Natural killer cell (primary cell): ENCODE results near the gene TTC23L. TPM values are rescaled to one million over a fixed set of nuclear protein-coding genes. Genes with fewer than 3 reads are reported as not detected.
"Not testable (repeated sequence)": the region's sequence is repeated elsewhere in the genome, so short reads cannot be mapped to it uniquely, and the experiment has no call there.

Experiments used
- ATAC-seq, 3 donors: fragments of 150-1000 bp in 2 of 3; fragments of 200-7000 bp in 1 of 3; cut with Tn5 transposase; 1 replicate in 1 of 3; 2 replicates in 2 of 3; pipeline ENCODE4 v1.10.0; 2021; ENCODE audit warnings: mild to moderate bottlenecking in 2 of 3, moderate library complexity in 2 of 3
- DNase-seq, 2 donors: peaks; one replicate each; pipeline versions ENCODE4 v3.0.0 to v3.0.0-alpha.2; 2013 to 2021; ENCODE audit warnings: mixed read lengths in 1 of 2
- H3K27ac ChIP-seq: one replicate; pipeline ENCODE4 v1.5.1; 2013; ENCODE audit warnings: mild to moderate bottlenecking, low read length
- H3K27me3 ChIP-seq: one replicate; pipeline ENCODE4 v1.6.1; 2013; ENCODE audit warnings: low read length; ENCODE audit not compliant: control insufficient read depth, insufficient read depth
- H3K36me3 ChIP-seq: one replicate; pipeline ENCODE4 v1.6.1; 2013; ENCODE audit warnings: low read length; ENCODE audit not compliant: control insufficient read depth, insufficient read depth
- H3K4me1 ChIP-seq: one replicate; pipeline ENCODE4 v1.6.1; 2013; ENCODE audit warnings: low read length; ENCODE audit not compliant: control insufficient read depth, insufficient read depth
- H3K4me3 ChIP-seq: one replicate; pipeline ENCODE4 v1.5.1; 2013; ENCODE audit warnings: low read length
- H3K9me3 ChIP-seq: one replicate; pipeline ENCODE4 v1.6.1; 2013; ENCODE audit warnings: low read length; ENCODE audit not compliant: control insufficient read depth, insufficient read depth
- H3K27ac Mint-ChIP-seq, 2 donors: one replicate each; pipeline ENCODE4 v1.8.0; 2022; ENCODE audit warnings: mild to moderate bottlenecking in 2 of 2, mixed read lengths in 2 of 2, moderate library complexity in 1 of 2
- H3K27me3 Mint-ChIP-seq, 2 donors: one replicate each; pipeline ENCODE4 v1.8.0; 2022; ENCODE audit warnings: low read depth in 2 of 2, mixed read lengths in 2 of 2
- H3K36me3 Mint-ChIP-seq: one replicate; pipeline ENCODE4 v1.8.0; 2022; ENCODE audit warnings: mixed read lengths
- H3K4me1 Mint-ChIP-seq, 2 donors: one replicate each; pipeline ENCODE4 v1.8.0; 2022; ENCODE audit warnings: mixed read lengths in 2 of 2
- H3K4me3 Mint-ChIP-seq: one replicate; pipeline ENCODE4 v1.8.0; 2022; ENCODE audit warnings: mild to moderate bottlenecking, moderate library complexity, mixed read lengths
- H3K9me3 Mint-ChIP-seq, 2 donors: one replicate each; pipeline ENCODE4 v1.8.0; 2022; ENCODE audit warnings: mixed read lengths in 2 of 2
- WGBS: methylation state at CpG from one replicate; pipeline ENCODE4 v1.1.7; 2013; ENCODE audit warnings: missing lambda C conversion rate; ENCODE audit not compliant: insufficient coverage; 5-methylcytosine and 5-hydroxymethylcytosine counted together
- intact Hi-C: fragments of 100-400 bp; cut with micrococcal nuclease; formaldehyde crosslinking; loops from one replicate; pipeline ENCODE4 v1.14.2; 2022
- total RNA-seq, 4 donors: library from RNA; stranded (reverse); fragments of 120-200 nt in 1 of 4; gene quantifications; one replicate each; pipeline versions ENCODE4 v1.2.3 to v1.2.4, GENCODE V29; 2013 to 2022
- TF ChIP-seq, protein P1 (sequence below): fragments of 200-600 bp; IDR thresholded peaks from one replicate; pipeline ENCODE4 v1.8.0; 2022; ENCODE audit warnings: antibody characterized with exemption

TTC23L gene
- total RNA-seq, 3 donors from 2014 or later (not counting 1 experiment from before 2014, with no cell fraction given) = 0.48 TPM; not detected in 2

DNA sequence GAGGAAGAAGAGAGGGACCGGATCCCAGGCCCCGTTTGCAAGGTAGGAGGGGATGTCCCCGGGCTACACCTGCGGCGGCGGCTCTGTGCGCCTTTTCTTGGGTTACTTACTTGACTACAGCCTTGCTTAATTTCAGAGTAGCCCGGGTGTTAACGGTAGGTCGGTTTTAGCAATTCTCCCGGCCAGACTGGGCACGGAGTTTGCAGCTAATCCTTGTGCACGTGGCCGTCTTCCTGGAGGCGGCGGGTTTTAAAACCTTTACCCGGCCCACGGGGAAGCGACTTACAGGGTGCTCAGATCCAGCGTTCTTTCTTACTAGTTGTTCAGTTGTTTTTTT lies 76.9 kb downstream of the TTC23L start:
- 0% methylated on average over 20 of the region's 20 CpGs for WGBS
- intact Hi-C loops = loop anchor here (1.0 to 5.0 kb wide), 5 partner anchors 13 to 1474 kb away; partner anchors contain the start of genes AMACR, DNAJC21, TARS1 and TTC23L
- H3K36me3 ChIP-seq = peaks cover 28% of the 10 kb centered on the region
- peak; percentile 2 to 18 (median 15) for ATAC-seq
- H3K9me3 Mint-ChIP-seq = no peaks in the 10 kb centered on the region
- no peaks in the 10 kb centered on the region for H3K27me3 ChIP-seq
- peaks cover 18 to 32% of the 10 kb centered on the region in 2 donors for H3K4me1 Mint-ChIP-seq
- H3K4me3 ChIP-seq = peak overlapping the region; percentile 93
- H3K27me3 Mint-ChIP-seq = no peaks in the 10 kb centered on the region
- no peak for DNase-seq
- H3K4me3 Mint-ChIP-seq = no peak overlapping the region
- peaks cover 13% of the 10 kb centered on the region for H3K4me1 ChIP-seq
- H3K9me3 ChIP-seq = no peaks in the 10 kb centered on the region
- H3K36me3 Mint-ChIP-seq = peaks cover 7% of the 10 kb centered on the region
- TF ChIP-seq, protein P1, sequence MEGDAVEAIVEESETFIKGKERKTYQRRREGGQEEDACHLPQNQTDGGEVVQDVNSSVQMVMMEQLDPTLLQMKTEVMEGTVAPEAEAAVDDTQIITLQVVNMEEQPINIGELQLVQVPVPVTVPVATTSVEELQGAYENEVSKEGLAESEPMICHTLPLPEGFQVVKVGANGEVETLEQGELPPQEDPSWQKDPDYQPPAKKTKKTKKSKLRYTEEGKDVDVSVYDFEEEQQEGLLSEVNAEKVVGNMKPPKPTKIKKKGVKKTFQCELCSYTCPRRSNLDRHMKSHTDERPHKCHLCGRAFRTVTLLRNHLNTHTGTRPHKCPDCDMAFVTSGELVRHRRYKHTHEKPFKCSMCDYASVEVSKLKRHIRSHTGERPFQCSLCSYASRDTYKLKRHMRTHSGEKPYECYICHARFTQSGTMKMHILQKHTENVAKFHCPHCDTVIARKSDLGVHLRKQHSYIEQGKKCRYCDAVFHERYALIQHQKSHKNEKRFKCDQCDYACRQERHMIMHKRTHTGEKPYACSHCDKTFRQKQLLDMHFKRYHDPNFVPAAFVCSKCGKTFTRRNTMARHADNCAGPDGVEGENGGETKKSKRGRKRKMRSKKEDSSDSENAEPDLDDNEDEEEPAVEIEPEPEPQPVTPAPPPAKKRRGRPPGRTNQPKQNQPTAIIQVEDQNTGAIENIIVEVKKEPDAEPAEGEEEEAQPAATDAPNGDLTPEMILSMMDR = no peak
- peak overlapping the region; percentile 81 for H3K27ac ChIP-seq
- H3K27ac Mint-ChIP-seq = no peak overlapping the region

DNA sequence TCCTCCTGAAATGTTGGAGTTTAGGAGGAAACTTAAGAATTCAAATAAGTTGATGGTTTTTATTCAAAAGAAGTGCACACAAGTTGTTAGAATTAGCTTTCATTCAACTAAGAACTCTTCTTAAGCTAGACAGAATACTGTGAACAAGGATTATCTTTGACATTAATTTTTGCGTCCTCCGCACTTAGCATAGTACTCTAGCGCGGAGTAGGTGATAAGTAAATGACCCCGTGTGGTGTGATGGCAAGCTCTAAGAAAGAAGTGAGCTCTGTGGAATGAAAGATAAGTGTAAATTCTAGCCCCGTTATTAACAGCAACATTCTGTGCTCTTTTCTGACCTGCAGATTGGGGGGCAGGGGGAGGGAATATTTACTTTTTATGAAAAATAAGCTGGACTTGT lies 77.6 kb downstream of the TTC23L start:
- Mint-ChIP-seq H3K4me1 (peaks cover 18 to 32% of the 10 kb centered on the region in 2 donors), H3K4me3 (no peak overlapping the region), H3K27ac (no peak overlapping the region), H3K36me3 (peaks cover 7% of the 10 kb centered on the region), H3K27me3 (no peaks in the 10 kb centered on the region), H3K9me3 (no peaks in the 10 kb centered on the region)
- no peak for DNase-seq
- Histone ChIP-seq H3K27me3 (no peaks in the 10 kb centered on the region), H3K9me3 (no peaks in the 10 kb centered on the region), H3K4me3 (peak overlapping the region; percentile 93), H3K4me1 (peaks cover 13% of the 10 kb centered on the region), H3K27ac (no peak overlapping the region), H3K36me3 (peaks cover 28% of the 10 kb centered on the region)
- TF ChIP-seq, protein P1 = no peak
- WGBS = 34% methylated on average over 6 of the region's 6 CpGs
- intact Hi-C loops = loop anchor here (5.0 kb wide), 4 partner anchors 79 to 1474 kb away; partner anchors contain the start of genes AMACR, TARS1 and TTC23L
- no peak for ATAC-seq

DNA sequence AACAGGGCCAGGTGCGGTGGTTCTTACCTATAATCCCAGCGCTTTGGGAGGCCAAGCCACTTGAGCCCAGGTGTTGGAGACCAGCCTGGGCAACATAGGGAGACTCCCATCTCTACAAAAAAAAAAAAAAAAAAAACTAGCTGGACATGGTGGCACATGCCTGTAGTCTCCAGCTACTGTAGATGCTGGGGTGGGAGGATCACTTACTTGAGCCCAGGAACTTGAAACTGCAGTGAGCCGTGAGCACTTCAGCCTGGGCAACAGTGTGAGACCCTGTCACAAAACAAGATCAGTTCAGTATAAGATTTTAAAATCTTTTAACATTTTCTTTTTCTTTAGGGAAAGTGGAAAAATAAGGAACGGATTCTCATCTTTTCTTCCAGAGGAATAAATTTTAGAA lies 79.1 kb downstream of the TTC23L start:
- peaks cover 7% of the 10 kb centered on the region for H3K36me3 Mint-ChIP-seq
- no peaks in the 10 kb centered on the region for H3K9me3 Mint-ChIP-seq
- Histone ChIP-seq H3K4me3 (no peak overlapping the region), H3K9me3 (no peaks in the 10 kb centered on the region), H3K36me3 (peaks cover 33% of the 10 kb centered on the region), H3K27ac (no peak overlapping the region), H3K27me3 (no peaks in the 10 kb centered on the region), H3K4me1 (peaks cover 13% of the 10 kb centered on the region)
- DNase-seq (no peak), ATAC-seq (no peak)
- peaks cover 12 to 32% of the 10 kb centered on the region in 2 donors for H3K4me1 Mint-ChIP-seq
- TF ChIP-seq, protein P1 = no peak
- 100% methylated on average over 3 of the region's 4 CpGs for WGBS
- intact Hi-C loops = loop anchor here (5.0 kb wide), 4 partner anchors 81 to 1476 kb away; partner anchors contain the start of genes AMACR, TARS1 and TTC23L
- H3K27ac Mint-ChIP-seq = peak overlapping the region in 1 of 2 donors; percentile 4
- no peaks in the 10 kb centered on the region for H3K27me3 Mint-ChIP-seq
- no peak overlapping the region for H3K4me3 Mint-ChIP-seq

DNA sequence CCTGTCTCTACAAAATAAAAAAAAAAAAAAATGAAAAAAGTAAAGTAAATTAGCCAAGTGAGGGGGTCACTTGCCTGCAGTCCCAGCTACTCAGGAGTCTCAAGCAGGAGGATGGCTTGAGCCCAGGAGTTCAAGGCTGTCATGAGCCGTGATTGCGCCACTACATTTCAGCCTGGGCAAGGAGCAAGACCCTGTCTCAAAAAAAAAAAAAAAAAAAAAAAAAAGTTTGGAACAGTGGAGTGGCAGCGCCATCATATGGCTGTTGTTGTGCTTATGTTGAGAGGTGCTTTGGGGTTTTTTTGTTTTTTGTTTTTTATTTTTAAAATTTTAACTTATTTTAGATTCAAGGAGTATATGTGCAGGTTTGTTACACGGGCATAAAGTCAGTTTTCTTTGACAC lies 80.1 kb downstream of the TTC23L start:
- DNase-seq = peak in 1 of 2 donors; percentile 16
- Mint-ChIP-seq H3K36me3 (peaks cover 12% of the 10 kb centered on the region), H3K27ac (no peak overlapping the region), H3K4me3 (no peak overlapping the region), H3K9me3 (no peaks in the 10 kb centered on the region), H3K27me3 (no peaks in the 10 kb centered on the region), H3K4me1 (peaks cover 12 to 28% of the 10 kb centered on the region in 2 donors)
- H3K27me3 ChIP-seq = no peaks in the 10 kb centered on the region
- no peaks in the 10 kb centered on the region for H3K9me3 ChIP-seq
- ATAC-seq = no peak
- TF ChIP-seq, protein P1 = no peak
- intact Hi-C loops = loop anchor here (5.0 kb wide), 4 partner anchors 82 to 1477 kb away; partner anchors contain the start of genes AMACR, TARS1 and TTC23L
- H3K36me3 ChIP-seq = peaks cover 43% of the 10 kb centered on the region
- no peak overlapping the region for H3K4me3 ChIP-seq
- H3K4me1 ChIP-seq = peaks cover 13% of the 10 kb centered on the region
- 88% methylated on average over 4 of the region's 4 CpGs for WGBS
- no peak overlapping the region for H3K27ac ChIP-seq

DNA sequence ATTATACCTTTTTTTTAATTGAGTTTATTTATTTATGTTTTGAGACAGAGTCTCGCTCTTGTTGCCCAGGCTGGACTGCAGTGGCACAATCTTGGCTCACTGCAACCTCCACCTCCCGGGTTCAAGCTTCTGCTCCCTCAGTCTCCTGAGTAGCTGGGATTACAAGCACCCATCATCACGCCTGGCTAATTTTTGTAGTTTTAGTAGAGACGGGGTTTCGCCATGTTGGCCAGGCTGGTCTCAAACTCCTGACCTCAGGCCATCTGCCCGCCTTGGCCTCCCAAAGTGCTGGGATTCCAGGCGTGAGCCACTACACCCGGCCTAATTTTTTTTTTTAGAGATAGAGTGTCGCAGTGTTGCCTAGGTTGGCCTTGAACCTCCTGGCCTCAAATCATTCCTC lies 84.3 kb downstream of the TTC23L start:
- H3K27me3 Mint-ChIP-seq, intact Hi-C loops, H3K4me3 ChIP-seq, H3K4me1 ChIP-seq, H3K9me3 Mint-ChIP-seq, H3K27ac Mint-ChIP-seq, H3K4me3 Mint-ChIP-seq, H3K4me1 Mint-ChIP-seq, H3K9me3 ChIP-seq, H3K27me3 ChIP-seq, H3K27ac ChIP-seq, DNase-seq, ATAC-seq: not testable (repeated sequence)
- peaks cover 21% of the 10 kb centered on the region for H3K36me3 Mint-ChIP-seq
- WGBS = 96% methylated on average over 6 of the region's 9 CpGs
- H3K36me3 ChIP-seq = peaks cover 65% of the 10 kb centered on the region
